GM10266 (cell line): ENCODE measurements around the gene ROBO4.

ENCODE experiments used
- DNase-seq: peaks from one replicate; pipeline ENCODE4 v3.0.0; 2012; ENCODE audit errors: extremely low spot score
- TF ChIP-seq, protein P1 (sequence below): IDR thresholded peaks from 2 replicates; pipeline ENCODE4 v1.5.1; 2012; ENCODE audit warnings: mild to moderate bottlenecking, low read depth; ENCODE audit not compliant: control insufficient read depth, insufficient read depth; ENCODE audit errors: missing control alignments

The ROBO4 gene

DNA sequence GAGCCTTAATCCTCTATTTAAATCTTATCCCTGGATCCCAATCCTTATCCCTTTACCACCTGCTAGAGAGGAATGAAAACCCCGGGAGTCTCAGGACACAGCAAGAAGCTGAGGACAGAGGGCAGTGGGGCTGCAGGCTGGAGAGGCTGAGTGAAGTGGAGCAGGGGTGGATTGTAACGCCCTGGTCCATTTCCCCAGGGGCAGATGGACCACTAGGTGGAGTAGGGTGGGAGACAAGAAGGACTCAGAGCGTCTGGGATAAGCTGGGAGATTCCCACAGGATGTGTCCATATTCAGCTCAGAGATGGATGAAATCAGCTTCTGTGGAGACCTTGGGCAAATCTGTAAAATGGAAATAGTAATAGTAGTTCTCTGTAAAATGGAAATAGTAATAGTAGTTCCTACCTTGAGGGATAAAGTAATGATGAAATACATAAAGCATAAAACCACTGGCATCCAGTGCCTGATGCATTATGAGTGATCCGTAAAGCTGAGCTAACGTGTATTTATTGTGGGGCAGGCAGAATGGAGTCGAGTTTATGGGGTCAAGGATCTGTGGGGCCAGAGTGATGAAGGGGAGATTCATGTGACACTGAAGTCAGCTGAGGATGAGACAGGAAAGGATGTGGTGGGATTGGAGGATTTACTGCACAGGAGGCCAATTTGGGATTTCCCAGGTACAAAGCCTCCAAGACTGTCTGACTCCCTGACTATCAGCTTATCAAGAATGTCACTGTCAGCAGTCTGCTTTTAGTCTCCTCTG lies 1.9 kb upstream of the ROBO4 start:
- TF ChIP-seq, protein P1, sequence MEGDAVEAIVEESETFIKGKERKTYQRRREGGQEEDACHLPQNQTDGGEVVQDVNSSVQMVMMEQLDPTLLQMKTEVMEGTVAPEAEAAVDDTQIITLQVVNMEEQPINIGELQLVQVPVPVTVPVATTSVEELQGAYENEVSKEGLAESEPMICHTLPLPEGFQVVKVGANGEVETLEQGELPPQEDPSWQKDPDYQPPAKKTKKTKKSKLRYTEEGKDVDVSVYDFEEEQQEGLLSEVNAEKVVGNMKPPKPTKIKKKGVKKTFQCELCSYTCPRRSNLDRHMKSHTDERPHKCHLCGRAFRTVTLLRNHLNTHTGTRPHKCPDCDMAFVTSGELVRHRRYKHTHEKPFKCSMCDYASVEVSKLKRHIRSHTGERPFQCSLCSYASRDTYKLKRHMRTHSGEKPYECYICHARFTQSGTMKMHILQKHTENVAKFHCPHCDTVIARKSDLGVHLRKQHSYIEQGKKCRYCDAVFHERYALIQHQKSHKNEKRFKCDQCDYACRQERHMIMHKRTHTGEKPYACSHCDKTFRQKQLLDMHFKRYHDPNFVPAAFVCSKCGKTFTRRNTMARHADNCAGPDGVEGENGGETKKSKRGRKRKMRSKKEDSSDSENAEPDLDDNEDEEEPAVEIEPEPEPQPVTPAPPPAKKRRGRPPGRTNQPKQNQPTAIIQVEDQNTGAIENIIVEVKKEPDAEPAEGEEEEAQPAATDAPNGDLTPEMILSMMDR = no peak
- DNase-seq = no peak

DNA sequence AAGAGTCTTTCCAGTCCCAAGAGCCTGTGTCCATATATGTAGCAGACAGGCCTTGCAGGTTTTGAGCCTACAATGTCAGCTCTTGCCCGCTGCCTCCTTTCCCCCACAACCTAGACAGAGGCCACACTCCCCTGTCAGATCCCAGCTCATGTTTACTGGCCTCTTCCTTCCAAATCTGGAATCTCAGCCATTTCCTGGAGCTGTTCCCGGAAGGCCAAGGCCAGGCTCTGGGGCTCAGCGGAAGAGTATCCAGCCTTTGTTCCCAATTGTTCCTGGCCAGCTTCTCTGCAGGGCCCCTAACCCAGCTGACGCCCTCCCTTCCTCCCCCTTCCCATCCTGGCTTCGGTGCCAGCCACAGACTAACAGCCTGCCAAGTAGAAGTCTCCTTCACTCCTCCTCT lies 1.0 kb upstream of the ROBO4 start:
- no peak for DNase-seq
- TF ChIP-seq, protein P1 = no peak

DNA sequence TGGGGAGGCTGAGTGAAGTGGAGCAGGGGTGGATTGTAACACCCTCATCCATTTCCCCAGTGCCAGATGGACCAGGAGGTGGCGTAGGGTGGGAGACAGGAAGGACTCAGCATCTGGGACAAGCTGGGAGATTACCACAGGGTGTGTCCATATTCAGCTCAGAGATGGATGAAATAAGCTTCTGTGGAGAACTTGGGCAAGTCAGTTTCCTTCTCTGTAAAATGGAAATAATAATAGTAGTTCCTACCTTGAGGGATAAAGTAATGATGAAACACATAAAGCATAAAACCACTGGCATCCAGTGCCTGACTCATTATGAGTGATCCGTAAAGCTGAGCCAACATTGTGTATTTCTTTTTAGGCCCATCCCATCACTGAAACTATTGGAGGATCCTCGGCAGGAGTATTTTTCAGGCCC lies 607 bp upstream of the ROBO4 start:
- DNase-seq = no peak
- TF ChIP-seq, protein P1 = no peak

DNA sequence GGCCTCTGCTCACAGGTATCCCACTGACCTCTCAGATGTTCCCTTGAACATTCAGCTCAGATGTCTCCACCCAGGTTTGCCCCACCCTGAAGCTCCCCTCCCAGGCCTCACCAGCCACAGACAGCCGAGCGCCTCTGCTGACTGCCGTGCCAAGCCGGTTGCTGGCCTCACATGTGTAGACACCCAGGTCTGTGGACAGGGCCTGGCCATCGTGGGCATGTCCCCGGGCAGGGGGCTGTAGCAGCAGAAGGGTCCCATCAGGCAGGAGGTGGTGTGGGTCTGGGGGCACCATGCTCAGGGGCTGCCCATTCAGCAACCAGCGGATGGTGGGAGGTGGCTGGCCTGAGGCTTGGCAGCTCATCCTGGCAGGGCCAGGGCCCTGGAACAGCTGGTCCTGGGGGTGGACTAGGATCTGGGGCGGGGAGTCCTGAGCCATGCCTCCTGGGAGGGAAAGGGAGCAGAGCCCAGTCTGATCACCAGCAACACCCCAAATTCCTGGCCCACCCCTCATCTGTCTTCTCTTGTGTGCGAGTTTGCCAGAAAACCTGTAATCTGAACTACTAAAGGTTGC lies 759 bp downstream of the ROBO4 start:
- TF ChIP-seq, protein P1 = no peak
- no peak for DNase-seq

DNA sequence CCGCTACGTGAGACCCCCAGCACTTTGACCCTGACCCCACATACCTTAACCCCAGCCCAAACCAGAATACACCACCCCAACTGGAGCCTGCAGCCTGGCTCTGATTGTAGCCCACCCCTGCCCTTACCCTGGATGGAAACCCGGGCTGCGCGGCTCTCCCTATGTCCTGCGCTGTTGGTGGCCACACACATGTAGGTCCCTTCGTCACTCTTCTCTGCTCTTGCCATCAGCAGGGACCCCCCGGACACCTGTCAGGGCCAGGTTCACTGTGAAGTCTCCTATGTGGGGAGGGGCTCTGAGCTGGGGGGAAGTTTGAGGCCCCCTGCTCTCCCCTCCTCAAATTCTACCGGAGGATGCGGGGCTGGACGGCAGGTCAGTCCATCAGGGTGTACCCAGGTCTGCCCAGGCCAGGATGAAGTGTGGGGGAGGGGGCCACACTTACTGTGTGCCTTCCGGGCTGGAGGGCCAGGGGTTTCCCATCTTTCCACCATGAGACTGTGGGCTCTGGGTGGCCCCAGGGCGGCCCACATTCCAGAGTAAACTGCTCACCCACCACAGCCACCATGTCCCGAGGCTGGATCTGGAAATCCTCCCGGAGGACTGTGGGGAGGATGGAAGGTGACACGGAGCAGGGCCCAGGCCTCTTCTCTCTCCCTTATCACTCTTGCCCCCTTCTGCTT lies 1.5 kb downstream of the ROBO4 start:
- TF ChIP-seq, protein P1 = no peak
- no peak for DNase-seq

DNA sequence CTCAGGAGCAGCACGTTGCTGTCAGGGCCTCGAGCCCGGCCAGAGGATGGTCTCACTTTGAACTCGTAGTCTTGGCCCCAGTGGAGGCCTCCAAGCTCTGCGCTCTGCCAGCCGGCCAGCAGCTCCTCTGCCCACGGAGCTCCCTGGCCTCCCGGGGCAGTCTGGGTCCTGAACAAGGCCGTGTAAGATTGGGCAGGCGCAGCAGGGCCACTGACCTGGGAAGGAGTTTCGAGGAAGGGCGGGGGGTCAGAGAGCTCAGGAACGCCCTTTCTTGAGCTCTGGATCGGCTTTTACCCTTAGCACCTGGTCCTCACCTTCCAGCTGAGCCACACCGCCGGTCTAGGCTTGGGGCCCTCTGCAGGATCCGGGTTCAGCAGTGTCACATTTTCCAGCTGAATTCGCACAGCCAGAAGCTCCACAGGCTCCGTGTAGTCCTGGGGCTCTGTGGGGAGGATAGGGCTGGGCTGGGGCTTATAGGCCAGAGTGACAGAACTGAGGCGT lies 2.1 kb downstream of the ROBO4 start:
- DNase-seq = no peak
- TF ChIP-seq, protein P1 = no peak
